Measurements from ENCODE around the gene MBD2. TPM values are rescaled to one million over a fixed set of nuclear protein-coding genes. Genes with fewer than 3 reads are reported as not detected.
"Not testable (repeated sequence)": the region's sequence is repeated elsewhere in the genome, so short reads cannot be mapped to it uniquely, and the experiment has no call there.

MBD2 gene
- polyA plus RNA-seq, 1 donor from 2014 or later = 12.3 TPM

DNA sequence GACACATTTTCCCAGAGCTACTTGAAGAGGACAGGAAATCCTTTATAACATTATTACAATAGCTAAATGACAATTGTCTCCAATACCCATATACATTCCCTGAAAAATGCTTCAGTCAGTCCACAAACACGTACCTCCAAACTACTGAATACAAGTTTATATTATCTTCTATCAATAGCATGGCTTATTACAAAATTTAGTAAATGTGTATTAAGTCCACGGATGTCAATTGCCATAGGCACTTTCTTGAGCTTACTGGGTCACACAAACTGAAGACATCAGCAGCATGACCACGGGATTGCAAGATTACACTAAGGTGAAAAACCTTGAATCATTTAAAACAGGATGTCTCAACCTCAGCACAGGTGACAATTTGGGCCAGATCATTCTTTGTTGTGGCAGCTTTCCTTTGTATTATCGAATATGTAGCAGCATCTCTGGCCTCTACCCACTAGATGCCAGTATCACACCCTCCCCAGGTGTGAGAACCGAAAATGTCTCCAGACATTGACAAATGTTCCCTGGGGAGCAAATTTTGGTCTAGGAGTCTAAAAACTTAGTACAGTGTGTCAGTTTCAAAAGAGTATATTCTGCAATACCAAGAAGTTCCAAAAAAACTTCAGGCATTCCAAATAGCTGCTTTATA, 1.4 kb downstream of the MBD2 start:
- H3K27me3 Mint-ChIP-seq = no peaks in the 10 kb centered on the region
- H3K27ac Mint-ChIP-seq = peak overlapping the region; percentile 76 to 96 (median 93)
- no peaks in the 10 kb centered on the region for H3K9me3 Mint-ChIP-seq
- peak overlapping the region; percentile 89 to 97 (median 96) for H3K4me3 Mint-ChIP-seq
- H3K36me3 Mint-ChIP-seq = no peaks in the 10 kb centered on the region
- H3K4me1 Mint-ChIP-seq = peaks cover 39 to 51% (median 44%) of the 10 kb centered on the region in 3 donors

DNA sequence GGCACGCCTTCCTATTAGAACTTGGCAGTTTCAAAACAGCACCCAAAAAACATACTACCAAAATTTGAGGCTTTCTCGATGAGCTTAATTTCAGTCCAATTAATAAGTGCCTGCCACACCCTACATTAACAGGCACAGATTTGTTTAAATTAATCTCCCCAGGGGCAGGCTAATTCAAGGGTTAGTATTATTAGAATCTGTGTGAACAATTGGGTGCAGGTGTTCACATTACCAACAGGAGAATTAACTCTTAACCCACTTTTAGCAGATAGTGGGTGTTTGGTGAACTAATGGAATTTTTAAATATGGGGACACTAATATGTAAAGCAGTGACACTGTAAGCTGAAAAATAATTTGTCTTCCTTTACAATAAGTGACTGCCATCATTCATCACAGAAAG, 4.1 kb downstream of the MBD2 start:
- no peaks in the 10 kb centered on the region for H3K27me3 Mint-ChIP-seq
- H3K4me3 Mint-ChIP-seq = peak overlapping the region; percentile 55 to 87 (median 75)
- H3K4me1 Mint-ChIP-seq = peaks cover 55 to 67% (median 64%) of the 10 kb centered on the region in 3 donors
- H3K9me3 Mint-ChIP-seq = no peaks in the 10 kb centered on the region
- H3K27ac Mint-ChIP-seq = peak overlapping the region; percentile 0 to 11 (median 6)
- H3K36me3 Mint-ChIP-seq = peaks cover 3% of the 10 kb centered on the region

DNA sequence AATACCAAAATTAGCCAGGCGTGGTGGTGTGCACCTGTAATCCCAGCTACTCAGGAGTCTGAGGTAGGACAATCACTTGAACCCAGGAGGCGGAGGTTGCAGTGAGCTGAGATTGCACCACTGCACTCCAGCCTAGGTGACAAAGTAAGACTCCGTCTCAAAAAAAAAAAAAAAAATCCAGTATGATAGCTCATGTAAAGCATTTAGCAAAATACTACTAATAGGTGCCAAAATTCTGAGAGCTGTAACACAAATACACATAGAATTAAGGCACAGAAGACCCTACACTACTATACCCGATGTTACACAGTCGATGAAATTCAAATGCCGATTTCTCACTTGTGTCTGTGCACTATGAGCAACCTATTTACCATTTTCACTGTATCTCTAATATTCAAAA, 5.7 kb downstream of the MBD2 start:
- not testable (repeated sequence) for H3K9me3 Mint-ChIP-seq, H3K27me3 Mint-ChIP-seq, H3K36me3 Mint-ChIP-seq
- peak overlapping the region in 1 of 3 donors; percentile 82 for H3K27ac Mint-ChIP-seq
- H3K4me1 Mint-ChIP-seq = peaks cover 63 to 72% (median 70%) of the 10 kb centered on the region in 3 donors
- H3K4me3 Mint-ChIP-seq = peak overlapping the region in 3 of 4 donors; percentile 55 to 92 (median 85)

GRCh38 chr18:54218299-54218698, 6.2 kb downstream of the MBD2 start:
- H3K4me1 Mint-ChIP-seq = peaks cover 66 to 73% (median 72%) of the 10 kb centered on the region in 3 donors
- no peaks in the 10 kb centered on the region for H3K9me3 Mint-ChIP-seq
- H3K27ac Mint-ChIP-seq = peak overlapping the region in 1 of 3 donors; percentile 82
- peaks cover 3% of the 10 kb centered on the region for H3K36me3 Mint-ChIP-seq
- H3K27me3 Mint-ChIP-seq = no peaks in the 10 kb centered on the region
- H3K4me3 Mint-ChIP-seq = peak overlapping the region in 2 of 4 donors; percentile 85 to 92

GRCh38 chr18:54217624-54218023, 6.8 kb downstream of the MBD2 start:
- Mint-ChIP-seq H3K36me3 (peaks cover 3% of the 10 kb centered on the region), H3K27me3 (no peaks in the 10 kb centered on the region), H3K27ac (peak overlapping the region in 2 of 3 donors; percentile 7 to 82), H3K4me3 (peak overlapping the region; percentile 51 to 92 (median 70)), H3K9me3 (no peaks in the 10 kb centered on the region), H3K4me1 (peaks cover 62 to 69% (median 67%) of the 10 kb centered on the region in 3 donors)

DNA sequence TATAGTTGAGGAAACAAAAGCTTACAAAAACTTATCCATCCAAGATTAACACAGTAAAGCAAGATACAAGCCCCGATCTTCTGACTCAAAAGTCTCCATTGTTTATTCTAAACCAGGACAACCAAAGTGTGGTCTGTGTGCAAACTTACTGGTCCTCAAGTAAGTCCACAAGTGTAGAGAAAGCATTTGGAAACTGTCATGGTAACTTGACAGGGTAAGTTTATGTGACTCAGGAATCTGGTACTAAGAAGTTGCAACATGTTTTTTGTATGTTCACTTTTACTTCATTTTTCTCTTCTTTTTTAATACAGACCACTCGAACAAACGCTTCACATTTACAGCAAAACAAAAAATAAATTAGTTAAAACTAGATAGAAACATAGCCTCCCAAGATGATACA, 9.4 kb downstream of the MBD2 start:
- Mint-ChIP-seq H3K4me1 (peaks cover 65 to 66% (median 66%) of the 10 kb centered on the region in 3 donors), H3K4me3 (peak overlapping the region in 2 of 4 donors; percentile 8 to 39), H3K36me3 (peaks cover 3% of the 10 kb centered on the region), H3K27me3 (no peaks in the 10 kb centered on the region), H3K9me3 (no peaks in the 10 kb centered on the region), H3K27ac (peak overlapping the region in 1 of 3 donors; percentile 89)

- Mint-ChIP-seq H3K4me3 (peak overlapping the region in 3 of 4 donors; percentile 55 to 86 (median 63)), H3K27ac (peak overlapping the region; percentile 7 to 65 (median 25)), H3K4me1 (peaks cover 51 to 66% (median 60%) of the 10 kb centered on the region in 3 donors), H3K9me3 (no peaks in the 10 kb centered on the region), H3K36me3 (no peaks in the 10 kb centered on the region), H3K27me3 (no peaks in the 10 kb centered on the region)
Observed at GRCh38 chr18:54210463-54210862, 14.0 kb downstream of the MBD2 start.

GRCh38 chr18:54209471-54210180, 14.8 kb downstream of the MBD2 start:
- no peaks in the 10 kb centered on the region for H3K36me3 Mint-ChIP-seq
- peaks cover 47 to 61% (median 58%) of the 10 kb centered on the region in 3 donors for H3K4me1 Mint-ChIP-seq
- no peaks in the 10 kb centered on the region for H3K9me3 Mint-ChIP-seq
- peak overlapping the region in 2 of 3 donors; percentile 25 to 65 for H3K27ac Mint-ChIP-seq
- H3K27me3 Mint-ChIP-seq = no peaks in the 10 kb centered on the region
- peak overlapping the region in 3 of 4 donors; percentile 9 to 57 (median 18) for H3K4me3 Mint-ChIP-seq

- no peak overlapping the region for H3K4me3 Mint-ChIP-seq
- H3K27ac Mint-ChIP-seq = no peak overlapping the region
- H3K4me1 Mint-ChIP-seq = peaks cover 37 to 55% (median 50%) of the 10 kb centered on the region in 3 donors
- H3K9me3 Mint-ChIP-seq = no peaks in the 10 kb centered on the region
- H3K36me3 Mint-ChIP-seq = no peaks in the 10 kb centered on the region
- H3K27me3 Mint-ChIP-seq = no peaks in the 10 kb centered on the region
Observed at GRCh38 chr18:54206447-54206846, 18.0 kb downstream of the MBD2 start.

DNA sequence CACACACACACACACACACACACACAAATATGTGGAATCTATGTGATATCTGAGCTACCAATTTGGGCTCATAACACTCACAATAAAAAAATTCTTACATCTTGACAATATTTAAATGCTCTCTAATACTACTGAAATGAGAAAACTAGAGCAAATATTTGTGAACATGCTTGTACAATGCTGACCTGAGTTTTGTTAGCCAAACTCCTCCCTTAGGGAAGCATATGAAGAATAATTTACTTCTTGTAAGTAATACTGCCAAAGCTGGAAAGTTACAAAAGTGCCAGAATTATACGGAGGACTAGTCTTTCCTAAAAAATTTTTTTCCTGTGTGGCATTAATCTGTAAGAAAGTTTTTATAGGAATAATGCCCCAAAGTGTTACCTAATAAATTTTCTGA, 18.5 kb downstream of the MBD2 start:
- Mint-ChIP-seq H3K4me3 (no peak overlapping the region), H3K4me1 (peaks cover 37 to 52% (median 47%) of the 10 kb centered on the region in 3 donors), H3K9me3 (no peaks in the 10 kb centered on the region), H3K27me3 (no peaks in the 10 kb centered on the region), H3K36me3 (peaks cover 1% of the 10 kb centered on the region), H3K27ac (no peak overlapping the region)

GRCh38 chr18:54205448-54205847, 19.0 kb downstream of the MBD2 start:
- H3K27ac Mint-ChIP-seq, H3K9me3 Mint-ChIP-seq, H3K27me3 Mint-ChIP-seq, H3K4me3 Mint-ChIP-seq, H3K36me3 Mint-ChIP-seq: not testable (repeated sequence)
- H3K4me1 Mint-ChIP-seq = peaks cover 35 to 50% (median 45%) of the 10 kb centered on the region in 3 donors

DNA sequence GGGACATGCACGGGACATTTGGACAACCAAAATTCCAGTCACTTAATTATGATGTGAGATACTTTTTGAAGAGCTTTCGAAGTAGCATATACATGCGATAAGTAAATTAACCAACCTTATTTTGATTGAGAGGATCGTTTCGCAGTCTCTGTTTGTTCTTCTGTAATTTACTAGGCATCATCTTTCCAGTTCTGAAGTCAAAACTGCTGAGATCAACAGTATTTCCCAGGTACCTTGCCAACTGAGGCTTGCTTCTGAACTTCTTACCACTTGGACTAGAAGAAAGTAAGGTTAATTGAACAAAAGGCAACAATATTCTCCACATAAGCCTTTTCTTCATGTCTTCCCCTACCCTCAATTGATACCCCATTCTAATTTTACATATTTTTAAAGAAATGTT, 19.6 kb downstream of the MBD2 start:
- H3K27me3 Mint-ChIP-seq = no peaks in the 10 kb centered on the region
- H3K4me3 Mint-ChIP-seq = no peak overlapping the region
- peaks cover 33 to 45% (median 41%) of the 10 kb centered on the region in 3 donors for H3K4me1 Mint-ChIP-seq

GRCh38 chr18:54203914-54204313, 20.6 kb downstream of the MBD2 start:
- peak overlapping the region in 1 of 3 donors; percentile 47 for H3K27ac Mint-ChIP-seq
- H3K4me3 Mint-ChIP-seq = no peak overlapping the region
- H3K9me3 Mint-ChIP-seq = no peaks in the 10 kb centered on the region
- H3K4me1 Mint-ChIP-seq = peaks cover 28 to 45% (median 39%) of the 10 kb centered on the region in 3 donors
- H3K36me3 Mint-ChIP-seq = peaks cover 3% of the 10 kb centered on the region
- H3K27me3 Mint-ChIP-seq = no peaks in the 10 kb centered on the region

More for the DNA sequence above, 19.6 kb downstream of the MBD2 start:
- Mint-ChIP-seq H3K27ac (no peak overlapping the region), H3K36me3 (peaks cover 1% of the 10 kb centered on the region), H3K9me3 (no peaks in the 10 kb centered on the region)

DNA sequence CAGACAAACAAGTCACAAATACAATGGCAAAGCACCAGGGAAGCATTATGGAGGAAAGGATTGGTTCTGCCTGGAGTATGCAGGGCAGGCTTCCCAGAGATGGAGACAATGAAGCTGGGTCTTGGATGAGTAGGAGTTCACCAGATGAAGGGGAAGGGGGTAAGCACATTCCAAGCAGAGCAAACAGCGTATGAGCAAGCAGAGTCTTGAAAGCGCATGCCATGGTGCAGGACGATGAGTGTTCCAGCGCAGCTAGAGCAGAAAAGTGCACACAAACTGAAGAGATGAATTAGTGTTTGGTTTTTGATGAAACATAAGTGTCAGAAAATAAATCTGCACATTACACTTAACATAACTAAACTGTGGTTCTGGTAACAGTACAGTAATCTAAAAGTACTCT, 21.6 kb downstream of the MBD2 start:
- peaks cover 5% of the 10 kb centered on the region for H3K36me3 Mint-ChIP-seq
- H3K9me3 Mint-ChIP-seq = no peaks in the 10 kb centered on the region
- H3K27me3 Mint-ChIP-seq = no peaks in the 10 kb centered on the region
- no peak overlapping the region for H3K27ac Mint-ChIP-seq
- peaks cover 30 to 44% (median 33%) of the 10 kb centered on the region in 3 donors for H3K4me1 Mint-ChIP-seq
- no peak overlapping the region for H3K4me3 Mint-ChIP-seq

GRCh38 chr18:54197747-54198411, 26.6 kb downstream of the MBD2 start:
- H3K9me3 Mint-ChIP-seq = no peaks in the 10 kb centered on the region
- no peak overlapping the region for H3K27ac Mint-ChIP-seq
- H3K36me3 Mint-ChIP-seq = peaks cover 8% of the 10 kb centered on the region
- H3K4me3 Mint-ChIP-seq = no peak overlapping the region
- peaks cover 14 to 32% (median 17%) of the 10 kb centered on the region in 3 donors for H3K4me1 Mint-ChIP-seq
- no peaks in the 10 kb centered on the region for H3K27me3 Mint-ChIP-seq

All from IgD-negative memory B cell (primary cell).